ENCODE measurements around the gene PCDHGB4. TPM values are rescaled to one million over a fixed set of nuclear protein-coding genes. Genes with fewer than 3 reads are reported as not detected.

Gene PCDHGB4
- total RNA-seq, 2 donors from 2014 or later, result 10.7 to 13.9 TPM

- Histone ChIP-seq H3K9ac (ENCODE audit: extremely low read depth, low read length, poor library complexity, severe bottlenecking) (peak within 1 kb of the TSS; percentile 25), H3K4me1 (ENCODE audit: control insufficient read depth, insufficient read depth, low read length) (no peaks in the 10 kb centered on the region), H3K4me3 (ENCODE audit: low read length) (peak within 1 kb of the TSS; percentile 75), H3K27ac (ENCODE audit: low read depth, low read length) (no peak within 1 kb of the TSS), H3K36me3 (ENCODE audit: control insufficient read depth, insufficient read depth, low read length) (no peaks in the 10 kb centered on the region), H3K9me3 (ENCODE audit: control insufficient read depth, low read length) (peaks cover 68% of the 10 kb centered on the region), H3K27me3 (ENCODE audit: control insufficient read depth, insufficient read depth, low read length, poor library complexity, severe bottlenecking) (no peaks in the 10 kb centered on the region)
- H3K27ac Mint-ChIP-seq, result peak within 1 kb of the TSS; percentile 86
- peak; percentile 92 for DNase-seq
- TF ChIP-seq, protein P1, sequence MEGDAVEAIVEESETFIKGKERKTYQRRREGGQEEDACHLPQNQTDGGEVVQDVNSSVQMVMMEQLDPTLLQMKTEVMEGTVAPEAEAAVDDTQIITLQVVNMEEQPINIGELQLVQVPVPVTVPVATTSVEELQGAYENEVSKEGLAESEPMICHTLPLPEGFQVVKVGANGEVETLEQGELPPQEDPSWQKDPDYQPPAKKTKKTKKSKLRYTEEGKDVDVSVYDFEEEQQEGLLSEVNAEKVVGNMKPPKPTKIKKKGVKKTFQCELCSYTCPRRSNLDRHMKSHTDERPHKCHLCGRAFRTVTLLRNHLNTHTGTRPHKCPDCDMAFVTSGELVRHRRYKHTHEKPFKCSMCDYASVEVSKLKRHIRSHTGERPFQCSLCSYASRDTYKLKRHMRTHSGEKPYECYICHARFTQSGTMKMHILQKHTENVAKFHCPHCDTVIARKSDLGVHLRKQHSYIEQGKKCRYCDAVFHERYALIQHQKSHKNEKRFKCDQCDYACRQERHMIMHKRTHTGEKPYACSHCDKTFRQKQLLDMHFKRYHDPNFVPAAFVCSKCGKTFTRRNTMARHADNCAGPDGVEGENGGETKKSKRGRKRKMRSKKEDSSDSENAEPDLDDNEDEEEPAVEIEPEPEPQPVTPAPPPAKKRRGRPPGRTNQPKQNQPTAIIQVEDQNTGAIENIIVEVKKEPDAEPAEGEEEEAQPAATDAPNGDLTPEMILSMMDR (conservative IDR thresholded peaks at IDR 0.05), result peak; percentile 91
- peaks cover 49% of the 10 kb centered on the region for H3K36me3 Mint-ChIP-seq (ENCODE audit: low read depth)
- WGBS, 2 experiments (ENCODE audit: insufficient coverage in 1 of 2, insufficient read length in 1 of 2), result 79 to 96% methylated on average over 41 to 42 of the region's 42 CpGs
- H3K4me3 Mint-ChIP-seq, result peak within 1 kb of the TSS; percentile 83
- H3K27me3 Mint-ChIP-seq (ENCODE audit: insufficient read depth), result peaks cover 37% of the 10 kb centered on the region
- H3K4me1 Mint-ChIP-seq, result no peaks in the 10 kb centered on the region
- H3K9me3 Mint-ChIP-seq, result peaks cover 52% of the 10 kb centered on the region
These were observed 33.5 kb downstream of the PCDHGB4 start, which contains the start of gene PCDHGA11 for GRCh38 chr5:141420855-141421488. TSS of gene PCDHGA11 (plus strand) at chr5:141421051. CDS start at chr5:141421228, 177 bp downstream.

GRCh38 chr5:141421489-141421855 lies 34.0 kb downstream of the PCDHGB4 start:
- no peaks in the 10 kb centered on the region for H3K4me1 ChIP-seq (ENCODE audit: control insufficient read depth, insufficient read depth, low read length)
- Mint-ChIP-seq H3K9me3 (peaks cover 55% of the 10 kb centered on the region), H3K4me3 (peak overlapping the region; percentile 83), H3K27me3 (ENCODE audit: insufficient read depth) (peaks cover 37% of the 10 kb centered on the region), H3K36me3 (ENCODE audit: low read depth) (peaks cover 54% of the 10 kb centered on the region), H3K4me1 (no peaks in the 10 kb centered on the region), H3K27ac (no peak overlapping the region)
- no peak overlapping the region for H3K27ac ChIP-seq (ENCODE audit: low read depth, low read length)
- no peaks in the 10 kb centered on the region for H3K36me3 ChIP-seq (ENCODE audit: control insufficient read depth, insufficient read depth, low read length)
- no peaks in the 10 kb centered on the region for H3K27me3 ChIP-seq (ENCODE audit: control insufficient read depth, insufficient read depth, low read length, poor library complexity, severe bottlenecking)
- 91 to 94% methylated on average over 13 of the region's 13 CpGs for WGBS, 2 experiments (ENCODE audit: insufficient coverage in 1 of 2, insufficient read length in 1 of 2)
- no peak for DNase-seq
- H3K9ac ChIP-seq (ENCODE audit: extremely low read depth, low read length, poor library complexity, severe bottlenecking), result no peak overlapping the region
- peak overlapping the region; percentile 75 for H3K4me3 ChIP-seq (ENCODE audit: low read length)
- TF ChIP-seq, protein P1 (conservative IDR thresholded peaks at IDR 0.05), result no peak
- peaks cover 73% of the 10 kb centered on the region for H3K9me3 ChIP-seq (ENCODE audit: control insufficient read depth, low read length)

DNA sequence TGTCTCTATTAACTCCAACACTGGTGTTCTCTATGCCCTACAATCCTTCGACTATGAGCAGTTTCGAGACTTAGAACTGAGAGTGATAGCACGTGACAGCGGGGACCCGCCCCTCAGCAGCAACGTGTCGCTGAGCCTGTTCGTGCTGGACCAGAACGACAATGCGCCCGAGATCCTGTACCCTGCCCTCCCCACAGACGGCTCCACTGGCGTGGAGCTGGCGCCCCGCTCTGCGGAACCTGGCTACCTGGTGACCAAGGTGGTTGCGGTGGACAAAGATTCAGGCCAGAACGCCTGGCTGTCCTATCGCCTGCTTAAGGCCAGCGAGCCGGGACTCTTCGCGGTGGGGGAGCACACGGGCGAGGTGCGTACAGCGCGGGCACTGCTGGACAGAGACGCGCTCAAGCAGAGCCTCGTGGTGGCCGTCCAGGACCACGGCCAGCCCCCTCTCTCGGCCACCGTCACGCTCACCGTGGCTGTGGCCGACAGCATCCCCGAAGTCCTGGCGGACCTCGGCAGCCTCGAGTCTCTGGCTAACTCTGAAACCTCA lies 35.3 kb downstream of the PCDHGB4 start:
- WGBS, 2 experiments (ENCODE audit: insufficient coverage in 1 of 2, insufficient read length in 1 of 2), result 96% methylated on average over 27 to 42 of the region's 42 CpGs
- Mint-ChIP-seq H3K27me3 (ENCODE audit: insufficient read depth) (peaks cover 36% of the 10 kb centered on the region), H3K27ac (no peak overlapping the region), H3K4me3 (no peak overlapping the region), H3K9me3 (peaks cover 67% of the 10 kb centered on the region), H3K36me3 (ENCODE audit: low read depth) (peaks cover 66% of the 10 kb centered on the region), H3K4me1 (no peaks in the 10 kb centered on the region)
- TF ChIP-seq, protein P1 (conservative IDR thresholded peaks at IDR 0.05), result no peak
- Histone ChIP-seq H3K27ac (ENCODE audit: low read depth, low read length) (no peak overlapping the region), H3K4me3 (ENCODE audit: low read length) (no peak overlapping the region), H3K9ac (ENCODE audit: extremely low read depth, low read length, poor library complexity, severe bottlenecking) (no peak overlapping the region), H3K27me3 (ENCODE audit: control insufficient read depth, insufficient read depth, low read length, poor library complexity, severe bottlenecking) (no peaks in the 10 kb centered on the region), H3K4me1 (ENCODE audit: control insufficient read depth, insufficient read depth, low read length) (no peaks in the 10 kb centered on the region), H3K36me3 (ENCODE audit: control insufficient read depth, insufficient read depth, low read length) (no peaks in the 10 kb centered on the region), H3K9me3 (ENCODE audit: control insufficient read depth, low read length) (peaks cover 85% of the 10 kb centered on the region)
- DNase-seq, result no peak

All from endodermal cell (in vitro differentiated cells).